Sigmoid colon (tissue), 3 donors: ENCODE data around the gene SPPL2B.

Experiments
- POLR2A ChIP-seq, 2 donors: fragments of 450-650 bp; IDR thresholded peaks; one replicate each; pipeline ENCODE4 v1.6.1; 2016; ENCODE audit warnings: antibody characterized with exemption in 2 of 2, mild to moderate bottlenecking in 2 of 2, moderate library complexity in 2 of 2
- TF ChIP-seq, protein P1 (sequence below), 4 experiments: fragments of 450-650 bp in 3 of 4; fragments of 200-600 bp in 1 of 4; IDR thresholded peaks; one replicate each; pipeline ENCODE4 v1.5.1; 2016 to 2019; ENCODE audit warnings: antibody characterized with exemption in 4 of 4, mild to moderate bottlenecking in 3 of 4, moderate library complexity in 2 of 4

DNA sequence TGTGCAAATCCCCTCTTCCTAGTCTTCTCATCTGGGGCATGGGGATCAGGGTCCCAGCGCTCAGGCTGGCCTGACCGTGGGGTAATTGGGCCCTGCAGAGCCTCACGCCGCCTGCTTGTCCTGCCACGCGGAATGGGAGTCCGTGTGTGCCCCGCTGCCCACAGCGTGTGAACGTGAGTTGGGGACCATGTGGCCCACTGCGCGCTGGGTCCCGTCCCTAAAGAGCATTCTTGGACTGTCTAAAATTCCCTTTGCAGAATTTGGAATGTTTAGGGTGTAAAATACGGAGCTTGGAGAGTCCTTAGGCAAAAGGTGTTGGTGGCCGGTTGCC is 34.5 kb downstream of the SPPL2B start:
- no peak for TF ChIP-seq POLR2A (IDR thresholded peaks at IDR 0.05)
- TF ChIP-seq, protein P1, sequence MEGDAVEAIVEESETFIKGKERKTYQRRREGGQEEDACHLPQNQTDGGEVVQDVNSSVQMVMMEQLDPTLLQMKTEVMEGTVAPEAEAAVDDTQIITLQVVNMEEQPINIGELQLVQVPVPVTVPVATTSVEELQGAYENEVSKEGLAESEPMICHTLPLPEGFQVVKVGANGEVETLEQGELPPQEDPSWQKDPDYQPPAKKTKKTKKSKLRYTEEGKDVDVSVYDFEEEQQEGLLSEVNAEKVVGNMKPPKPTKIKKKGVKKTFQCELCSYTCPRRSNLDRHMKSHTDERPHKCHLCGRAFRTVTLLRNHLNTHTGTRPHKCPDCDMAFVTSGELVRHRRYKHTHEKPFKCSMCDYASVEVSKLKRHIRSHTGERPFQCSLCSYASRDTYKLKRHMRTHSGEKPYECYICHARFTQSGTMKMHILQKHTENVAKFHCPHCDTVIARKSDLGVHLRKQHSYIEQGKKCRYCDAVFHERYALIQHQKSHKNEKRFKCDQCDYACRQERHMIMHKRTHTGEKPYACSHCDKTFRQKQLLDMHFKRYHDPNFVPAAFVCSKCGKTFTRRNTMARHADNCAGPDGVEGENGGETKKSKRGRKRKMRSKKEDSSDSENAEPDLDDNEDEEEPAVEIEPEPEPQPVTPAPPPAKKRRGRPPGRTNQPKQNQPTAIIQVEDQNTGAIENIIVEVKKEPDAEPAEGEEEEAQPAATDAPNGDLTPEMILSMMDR (IDR thresholded peaks at IDR 0.05) = no peak
